Stimulated activated memory B cell treated with anti-CD40 and anti-IgM and Interleukin-4, amounts not matched to agents 10 μg/mL and 1 μg/mL and 100 μg/mL, for 72 hours (primary cell): ENCODE results near the gene DLGAP4.
A peak's percentile ranks its signal among the peaks of the same experiment; 100 is the strongest.

Experiments used
- ATAC-seq: fragments of 150-1000 bp; cut with Tn5 transposase; 2 replicates; pipeline ENCODE4 v1.10.0; 2021
- H3K27ac Mint-ChIP-seq: one replicate; pipeline ENCODE4 v1.8.0; 2022; ENCODE audit warnings: mild to moderate bottlenecking, mixed read lengths
- H3K27me3 Mint-ChIP-seq: one replicate; pipeline ENCODE4 v1.8.0; 2022; ENCODE audit warnings: mixed read lengths
- H3K36me3 Mint-ChIP-seq: one replicate; pipeline ENCODE4 v1.8.0; 2022; ENCODE audit warnings: mixed read lengths
- H3K4me1 Mint-ChIP-seq: one replicate; pipeline ENCODE4 v1.8.0; 2022; ENCODE audit warnings: mixed read lengths
- H3K4me3 Mint-ChIP-seq: one replicate; pipeline ENCODE4 v1.8.0; 2022; ENCODE audit warnings: mild to moderate bottlenecking, moderate library complexity, mixed read lengths
- H3K9me3 Mint-ChIP-seq: one replicate; pipeline ENCODE4 v1.8.0; 2022; ENCODE audit warnings: mixed read lengths

DLGAP4 gene

GRCh38 chr20:36440370-36441026 is 134.4 kb downstream of the DLGAP4 start:
- no peaks in the 10 kb centered on the region for H3K9me3 Mint-ChIP-seq
- peaks cover 7% of the 10 kb centered on the region for H3K4me1 Mint-ChIP-seq
- H3K27me3 Mint-ChIP-seq: peaks cover 33% of the 10 kb centered on the region
- no peak overlapping the region for H3K27ac Mint-ChIP-seq
- ATAC-seq: no peak
- H3K4me3 Mint-ChIP-seq: no peak overlapping the region
- H3K36me3 Mint-ChIP-seq: no peaks in the 10 kb centered on the region

GRCh38 chr20:36441027-36441414 is 134.9 kb downstream of the DLGAP4 start:
- Mint-ChIP-seq H3K4me3 (no peak overlapping the region), H3K27me3 (peaks cover 38% of the 10 kb centered on the region), H3K9me3 (no peaks in the 10 kb centered on the region), H3K27ac (no peak overlapping the region), H3K4me1 (peaks cover 7% of the 10 kb centered on the region), H3K36me3 (no peaks in the 10 kb centered on the region)
- no peak for ATAC-seq

GRCh38 chr20:36441416-36441815 is 135.3 kb downstream of the DLGAP4 start:
- H3K36me3 Mint-ChIP-seq: no peaks in the 10 kb centered on the region
- no peak overlapping the region for H3K4me3 Mint-ChIP-seq
- peaks cover 42% of the 10 kb centered on the region for H3K27me3 Mint-ChIP-seq
- H3K27ac Mint-ChIP-seq: no peak overlapping the region
- H3K4me1 Mint-ChIP-seq: peaks cover 7% of the 10 kb centered on the region
- H3K9me3 Mint-ChIP-seq: no peaks in the 10 kb centered on the region
- ATAC-seq: no peak

- Mint-ChIP-seq H3K36me3 (no peaks in the 10 kb centered on the region), H3K9me3 (no peaks in the 10 kb centered on the region), H3K27me3 (peaks cover 30% of the 10 kb centered on the region), H3K4me1 (no peaks in the 10 kb centered on the region), H3K4me3 (no peak overlapping the region), H3K27ac (no peak overlapping the region)
- no peak for ATAC-seq
Observed at GRCh38 chr20:36445847-36446246, 139.7 kb downstream of the DLGAP4 start.

GRCh38 chr20:36446557-36446956 is 140.4 kb downstream of the DLGAP4 start:
- no peak for ATAC-seq

GRCh38 chr20:36447101-36447500 is 141.0 kb downstream of the DLGAP4 start:
- H3K4me3 Mint-ChIP-seq: no peak overlapping the region

More at GRCh38 chr20:36446557-36446956, 140.4 kb downstream of the DLGAP4 start:
- H3K9me3 Mint-ChIP-seq: no peaks in the 10 kb centered on the region
- no peak overlapping the region for H3K27ac Mint-ChIP-seq
- peaks cover 22% of the 10 kb centered on the region for H3K27me3 Mint-ChIP-seq
- no peak overlapping the region for H3K4me3 Mint-ChIP-seq
- no peaks in the 10 kb centered on the region for H3K36me3 Mint-ChIP-seq
- no peaks in the 10 kb centered on the region for H3K4me1 Mint-ChIP-seq

GRCh38 chr20:36449663-36450062 is 143.5 kb downstream of the DLGAP4 start:
- no peaks in the 10 kb centered on the region for H3K36me3 Mint-ChIP-seq
- no peak for ATAC-seq
- no peaks in the 10 kb centered on the region for H3K9me3 Mint-ChIP-seq
- peaks cover 18% of the 10 kb centered on the region for H3K27me3 Mint-ChIP-seq
- H3K27ac Mint-ChIP-seq: no peak overlapping the region
- H3K4me3 Mint-ChIP-seq: no peak overlapping the region
- no peaks in the 10 kb centered on the region for H3K4me1 Mint-ChIP-seq

More at GRCh38 chr20:36447101-36447500, 141.0 kb downstream of the DLGAP4 start:
- no peaks in the 10 kb centered on the region for H3K9me3 Mint-ChIP-seq
- H3K4me1 Mint-ChIP-seq: no peaks in the 10 kb centered on the region
- peaks cover 18% of the 10 kb centered on the region for H3K27me3 Mint-ChIP-seq
- ATAC-seq: no peak
- no peak overlapping the region for H3K27ac Mint-ChIP-seq
- no peaks in the 10 kb centered on the region for H3K36me3 Mint-ChIP-seq

GRCh38 chr20:36454332-36454697 is 148.2 kb downstream of the DLGAP4 start:
- Mint-ChIP-seq H3K4me1 (no peaks in the 10 kb centered on the region), H3K36me3 (no peaks in the 10 kb centered on the region)

GRCh38 chr20:36454698-36455427 is 148.7 kb downstream of the DLGAP4 start:
- Mint-ChIP-seq H3K4me3 (no peak overlapping the region), H3K9me3 (no peaks in the 10 kb centered on the region), H3K27ac (peak overlapping the region; percentile 2), H3K27me3 (peaks cover 16% of the 10 kb centered on the region), H3K4me1 (no peaks in the 10 kb centered on the region), H3K36me3 (no peaks in the 10 kb centered on the region)
- peak; percentile 4 for ATAC-seq

More at GRCh38 chr20:36454332-36454697, 148.2 kb downstream of the DLGAP4 start:
- no peaks in the 10 kb centered on the region for H3K9me3 Mint-ChIP-seq
- H3K27me3 Mint-ChIP-seq: peaks cover 16% of the 10 kb centered on the region
- ATAC-seq: no peak
- no peak overlapping the region for H3K27ac Mint-ChIP-seq
- no peak overlapping the region for H3K4me3 Mint-ChIP-seq

- no peak overlapping the region for H3K4me3 Mint-ChIP-seq
- H3K4me1 Mint-ChIP-seq: peaks cover 8% of the 10 kb centered on the region
- H3K36me3 Mint-ChIP-seq: no peaks in the 10 kb centered on the region
- H3K27me3 Mint-ChIP-seq: peaks cover 16% of the 10 kb centered on the region
- no peaks in the 10 kb centered on the region for H3K9me3 Mint-ChIP-seq
- peak overlapping the region; percentile 2 for H3K27ac Mint-ChIP-seq
- no peak for ATAC-seq
Observed at GRCh38 chr20:36455972-36456625, 150.0 kb downstream of the DLGAP4 start.

GRCh38 chr20:36460648-36461599 is 154.8 kb downstream of the DLGAP4 start:
- no peaks in the 10 kb centered on the region for H3K36me3 Mint-ChIP-seq
- H3K4me1 Mint-ChIP-seq: peaks cover 46% of the 10 kb centered on the region
- peak overlapping the region; percentile 94 for H3K27ac Mint-ChIP-seq
- H3K27me3 Mint-ChIP-seq: peaks cover 3% of the 10 kb centered on the region
- ATAC-seq: peak; percentile 87
- H3K4me3 Mint-ChIP-seq: peak overlapping the region; percentile 75
- H3K9me3 Mint-ChIP-seq: no peaks in the 10 kb centered on the region

GRCh38 chr20:36461600-36462439 is 155.7 kb downstream of the DLGAP4 start:
- Mint-ChIP-seq H3K27ac (peak overlapping the region; percentile 94), H3K4me1 (peaks cover 55% of the 10 kb centered on the region), H3K4me3 (peak overlapping the region; percentile 96), H3K36me3 (no peaks in the 10 kb centered on the region), H3K9me3 (no peaks in the 10 kb centered on the region), H3K27me3 (no peaks in the 10 kb centered on the region)
- peak; percentile 21 for ATAC-seq

GRCh38 chr20:36462440-36463211 is 156.5 kb downstream of the DLGAP4 start:
- no peak for ATAC-seq
- Mint-ChIP-seq H3K4me3 (peak overlapping the region; percentile 96), H3K27me3 (no peaks in the 10 kb centered on the region), H3K36me3 (no peaks in the 10 kb centered on the region), H3K9me3 (no peaks in the 10 kb centered on the region), H3K27ac (peak overlapping the region; percentile 94), H3K4me1 (peaks cover 63% of the 10 kb centered on the region)
